Kidney epithelial cell (primary cell): Measurements from ENCODE around the gene PERM1. TPM values are rescaled to one million over a fixed set of nuclear protein-coding genes. Genes with fewer than 3 reads are reported as not detected.

Experiments used
- DNase-seq: peaks from one replicate; pipeline ENCODE4 v3.0.0-alpha.2; 2010; ENCODE audit warnings: low read depth
- H3K27me3 ChIP-seq: 2 replicates; pipeline ENCODE4 v1.6.0; 2011; ENCODE audit warnings: low read length; ENCODE audit not compliant: control insufficient read depth, insufficient read depth
- H3K36me3 ChIP-seq: 2 replicates; pipeline ENCODE4 v1.5.1; 2011; ENCODE audit warnings: low read length; ENCODE audit not compliant: control insufficient read depth, insufficient read depth
- H3K4me3 ChIP-seq: 2 replicates; pipeline ENCODE4 v1.5.1; 2011; ENCODE audit warnings: low read depth, mild to moderate bottlenecking, control low read depth, low read length
- total RNA-seq: library from RNA; depleted of rRNA; stranded (reverse); fragments of >200 nt; gene quantifications from 2 replicates; pipeline ENCODE4 v1.2.3, GENCODE V29; 2015
- TF ChIP-seq, protein P1 (sequence below): IDR thresholded peaks from 2 replicates; pipeline ENCODE4 v1.5.1; 2011; ENCODE audit warnings: mild to moderate bottlenecking, moderate library complexity, low read length, control low read depth, inconsistent platforms; ENCODE audit not compliant: insufficient read depth, poor library complexity, severe bottlenecking

PERM1 gene
- total RNA-seq, 1 donor from 2014 or later, result not detected

DNA sequence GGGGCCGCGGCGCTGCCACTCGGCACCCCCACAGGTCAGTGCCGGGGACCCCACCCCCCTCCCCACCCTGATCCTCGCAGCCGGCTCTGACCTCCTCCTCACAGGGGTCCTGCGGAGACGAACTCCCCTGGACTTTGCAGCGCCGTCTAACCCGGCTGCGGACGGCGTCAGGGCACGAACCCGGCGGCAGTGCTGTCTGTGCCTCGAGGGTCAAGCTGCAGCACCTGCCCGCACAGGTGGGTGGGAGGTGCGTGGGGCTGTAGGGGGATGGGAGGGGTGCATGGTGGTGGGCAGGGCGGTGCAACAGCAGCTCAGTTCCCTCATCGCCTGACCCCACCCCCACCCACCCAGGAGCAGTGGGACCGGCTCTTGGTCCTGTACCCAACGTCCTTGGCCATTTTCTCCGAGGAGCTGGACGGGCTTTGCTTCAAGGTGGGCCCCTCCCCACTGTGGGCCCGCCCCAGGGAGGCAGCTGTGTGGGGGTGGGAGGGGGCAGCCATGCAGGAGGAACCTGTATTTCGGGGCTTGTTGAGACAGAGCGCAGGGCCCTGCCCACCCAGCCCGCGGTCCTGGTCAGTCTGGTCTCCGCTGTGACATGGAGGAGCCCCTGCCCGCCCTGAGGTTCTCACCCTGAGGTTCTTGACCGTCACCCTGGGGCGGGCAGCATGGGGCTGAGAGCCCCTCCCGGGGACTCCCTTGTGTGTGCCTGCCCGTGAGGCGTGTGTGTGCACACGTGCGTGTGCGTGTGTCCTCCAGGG, 10.7 kb downstream of the PERM1 start:
- Histone ChIP-seq H3K4me3 (no peak overlapping the region), H3K36me3 (no peaks in the 10 kb centered on the region), H3K27me3 (peaks cover 19% of the 10 kb centered on the region)
- TF ChIP-seq, protein P1, sequence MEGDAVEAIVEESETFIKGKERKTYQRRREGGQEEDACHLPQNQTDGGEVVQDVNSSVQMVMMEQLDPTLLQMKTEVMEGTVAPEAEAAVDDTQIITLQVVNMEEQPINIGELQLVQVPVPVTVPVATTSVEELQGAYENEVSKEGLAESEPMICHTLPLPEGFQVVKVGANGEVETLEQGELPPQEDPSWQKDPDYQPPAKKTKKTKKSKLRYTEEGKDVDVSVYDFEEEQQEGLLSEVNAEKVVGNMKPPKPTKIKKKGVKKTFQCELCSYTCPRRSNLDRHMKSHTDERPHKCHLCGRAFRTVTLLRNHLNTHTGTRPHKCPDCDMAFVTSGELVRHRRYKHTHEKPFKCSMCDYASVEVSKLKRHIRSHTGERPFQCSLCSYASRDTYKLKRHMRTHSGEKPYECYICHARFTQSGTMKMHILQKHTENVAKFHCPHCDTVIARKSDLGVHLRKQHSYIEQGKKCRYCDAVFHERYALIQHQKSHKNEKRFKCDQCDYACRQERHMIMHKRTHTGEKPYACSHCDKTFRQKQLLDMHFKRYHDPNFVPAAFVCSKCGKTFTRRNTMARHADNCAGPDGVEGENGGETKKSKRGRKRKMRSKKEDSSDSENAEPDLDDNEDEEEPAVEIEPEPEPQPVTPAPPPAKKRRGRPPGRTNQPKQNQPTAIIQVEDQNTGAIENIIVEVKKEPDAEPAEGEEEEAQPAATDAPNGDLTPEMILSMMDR, result no peak
- DNase-seq, result no peak

DNA sequence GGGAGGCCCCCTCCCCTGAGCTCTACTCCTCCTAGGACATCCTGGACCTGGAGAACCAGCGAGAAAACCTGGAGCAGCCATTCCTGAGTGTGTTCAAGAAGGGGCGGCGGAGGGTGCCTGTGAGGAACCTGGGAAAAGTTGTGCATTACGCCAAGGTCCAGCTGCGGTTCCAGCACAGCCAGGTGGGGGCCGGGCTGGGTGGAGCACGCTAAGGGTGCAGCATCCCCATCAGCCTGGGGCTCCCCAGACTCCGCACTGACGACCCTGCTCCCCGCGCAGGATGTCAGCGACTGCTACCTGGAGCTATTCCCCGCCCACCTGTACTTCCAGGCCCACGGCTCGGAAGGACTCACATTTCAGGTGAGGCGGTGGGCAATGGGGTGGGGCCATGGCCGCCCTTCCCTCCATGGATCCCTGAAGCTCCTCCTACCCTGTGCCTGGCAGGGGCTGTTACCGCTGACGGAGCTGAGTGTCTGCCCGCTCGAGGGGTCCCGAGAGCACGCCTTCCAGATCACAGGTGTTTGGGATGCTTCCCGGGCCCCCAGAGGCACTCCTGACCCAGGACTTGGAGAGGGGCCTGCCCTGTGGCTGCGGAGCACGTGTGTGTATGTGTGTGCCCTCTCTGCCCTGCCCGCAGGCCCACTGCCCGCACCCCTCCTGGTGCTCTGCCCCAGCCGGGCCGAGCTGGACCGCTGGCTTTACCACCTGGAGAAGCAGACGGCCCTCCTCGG, 11.5 kb downstream of the PERM1 start:
- H3K36me3 ChIP-seq, result no peaks in the 10 kb centered on the region
- H3K4me3 ChIP-seq, result no peak overlapping the region
- TF ChIP-seq, protein P1, result no peak
- peaks cover 19% of the 10 kb centered on the region for H3K27me3 ChIP-seq
- no peak for DNase-seq

DNA sequence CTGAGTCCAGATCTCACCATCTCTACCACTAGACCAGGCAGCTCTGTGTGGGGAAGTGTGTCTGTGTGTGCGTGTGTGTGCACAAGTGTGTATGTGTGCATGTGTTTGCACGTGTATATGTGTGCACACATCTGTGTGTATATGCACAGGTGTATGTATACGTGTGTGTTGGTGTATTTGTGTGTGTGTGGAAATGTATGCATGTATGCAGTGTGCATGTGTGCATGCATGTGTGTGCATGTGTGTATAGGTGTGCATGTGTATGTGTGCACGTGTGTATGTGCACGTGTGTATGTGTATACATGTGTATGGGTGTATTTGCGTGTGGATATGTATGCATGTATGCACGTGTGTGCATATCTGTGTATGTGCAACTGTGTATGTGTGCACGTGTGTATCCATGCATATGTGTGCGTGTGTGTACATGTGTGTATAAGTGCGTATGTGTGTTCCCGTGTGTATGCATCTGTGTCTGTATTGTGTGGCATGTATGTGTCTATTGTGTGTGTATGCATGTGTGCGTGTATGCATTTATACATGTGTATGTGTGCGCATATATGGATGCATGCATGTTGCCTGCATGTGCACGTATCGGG, 12.5 kb downstream of the PERM1 start:
- TF ChIP-seq, protein P1, result no peak
- no peaks in the 10 kb centered on the region for H3K36me3 ChIP-seq
- no peak overlapping the region for H3K4me3 ChIP-seq
- peaks cover 19% of the 10 kb centered on the region for H3K27me3 ChIP-seq
- no peak for DNase-seq

DNA sequence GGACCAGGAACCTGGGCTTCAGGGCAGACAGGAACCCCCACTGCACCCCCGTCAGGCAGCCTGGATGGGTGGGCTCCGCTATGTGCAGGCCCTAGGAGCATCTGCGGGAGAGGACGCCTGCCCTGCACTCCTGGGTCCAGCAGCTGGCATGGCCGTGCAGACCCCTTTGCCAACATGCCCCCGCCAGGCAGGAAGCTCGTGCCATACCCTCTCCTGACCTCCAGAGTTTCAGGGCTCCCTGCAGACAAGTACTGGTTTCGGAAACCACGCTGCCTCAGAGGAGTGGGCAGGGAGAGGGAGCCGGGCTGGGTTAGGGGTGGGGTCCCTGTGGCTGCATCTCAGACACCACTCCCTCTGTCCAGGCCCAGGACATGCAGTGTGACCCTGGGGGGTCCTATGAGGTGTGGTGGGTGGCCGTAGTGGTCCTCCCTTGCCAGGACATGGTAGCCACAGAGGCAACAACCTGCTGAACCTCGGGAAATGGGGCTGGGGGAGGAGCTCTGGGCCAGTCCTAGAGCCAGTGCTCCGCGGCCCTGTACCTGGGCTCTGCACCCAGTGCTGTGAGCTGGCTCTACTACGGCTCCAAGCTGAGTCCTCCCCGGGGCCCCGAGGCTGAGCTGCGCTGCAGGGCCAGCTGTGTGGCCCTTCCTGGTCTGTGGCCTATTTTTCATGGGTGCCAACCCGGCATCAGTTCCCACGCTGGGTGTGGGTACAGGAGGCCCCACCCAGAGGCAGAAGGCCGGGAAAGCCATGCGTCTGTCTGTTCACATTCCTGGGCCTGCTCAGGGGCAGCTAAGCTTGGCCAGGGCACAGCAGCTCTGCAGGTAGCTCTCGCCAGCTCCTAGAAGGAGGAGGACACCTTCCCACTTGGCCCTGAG, 14.2 kb downstream of the PERM1 start:
- no peak overlapping the region for H3K4me3 ChIP-seq
- TF ChIP-seq, protein P1, result no peak
- no peak for DNase-seq
- H3K27me3 ChIP-seq, result peaks cover 19% of the 10 kb centered on the region
- H3K36me3 ChIP-seq, result no peaks in the 10 kb centered on the region

DNA sequence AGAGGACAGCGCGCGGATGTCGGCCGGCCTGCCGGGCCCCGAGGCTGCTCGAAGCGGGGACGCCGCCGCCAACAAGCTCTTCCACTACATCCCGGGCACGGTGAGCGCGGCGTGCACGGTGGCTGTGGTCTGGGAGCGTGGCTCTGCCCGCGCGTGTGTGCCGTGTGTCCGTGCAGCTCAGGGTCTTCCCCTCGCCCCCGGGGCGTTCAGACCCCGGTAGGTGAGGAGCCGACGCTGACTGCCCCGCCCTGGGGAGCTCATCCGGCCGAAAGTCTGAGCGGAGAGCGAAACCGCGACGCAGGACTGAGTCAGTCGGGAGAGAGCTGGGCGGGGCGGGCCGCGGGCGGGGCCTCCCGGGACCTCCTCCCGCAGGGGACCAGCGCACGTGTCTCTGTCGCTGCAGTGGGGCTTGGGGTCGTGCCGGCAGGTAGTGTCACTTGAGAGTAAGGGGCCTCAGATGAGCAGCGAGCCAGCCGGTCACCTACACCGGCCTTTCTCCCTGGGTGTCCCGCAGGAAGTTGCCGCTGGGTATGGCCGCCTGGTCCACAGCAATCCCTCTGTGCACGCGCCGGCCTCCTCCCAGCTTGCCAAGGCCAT, 15.1 kb downstream of the PERM1 start:
- peaks cover 19% of the 10 kb centered on the region for H3K27me3 ChIP-seq
- no peak for DNase-seq

More for the DNA sequence above, 15.1 kb downstream of the PERM1 start:
- TF ChIP-seq, protein P1, result no peak
- Histone ChIP-seq H3K4me3 (peak overlapping the region; percentile 59), H3K36me3 (no peaks in the 10 kb centered on the region)
